ENCODE data around the gene PRKCH.

- no peak for TF ChIP-seq POLR2AphosphoS5 (IDR thresholded peaks at IDR 0.05; ENCODE audit: low read depth)
- TF ChIP-seq CTCF (IDR thresholded peaks at IDR 0.05; ENCODE audit: insufficient read depth, low read length), result no peak
- no peak for TF ChIP-seq GABPA (IDR thresholded peaks at IDR 0.05; ENCODE audit: low read depth)
- TF ChIP-seq REST (IDR thresholded peaks at IDR 0.05; ENCODE audit: insufficient replicate concordance, low read depth), result no peak
Measured at GRCh38 chr14:61331992-61332657, 10.7 kb downstream of the PRKCH start.
